ENCODE data around the gene ERICH3.

The ERICH3 gene

DNA sequence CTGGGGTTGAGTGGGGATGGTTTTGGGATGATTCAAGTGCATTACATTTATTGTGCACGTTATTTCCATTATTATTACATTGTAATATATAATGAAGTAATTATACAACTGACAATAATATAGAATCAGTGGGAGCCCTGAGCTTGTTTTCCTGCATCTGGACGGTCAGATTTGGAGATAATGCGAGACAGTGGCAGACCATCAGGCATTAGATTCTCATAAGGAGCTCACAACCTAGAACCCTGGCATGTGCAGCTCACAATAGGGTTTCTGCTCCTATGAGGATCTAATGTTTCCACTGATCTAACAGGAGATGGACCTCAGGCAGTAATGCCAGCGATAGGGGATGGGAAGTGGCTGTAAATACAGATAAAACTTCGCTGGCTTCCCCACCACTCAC lies 83.3 kb downstream of the ERICH3 start:
- no peak for DNase-seq

GRCh38 chr1:74587888-74588287 lies 85.7 kb downstream of the ERICH3 start:
- no peak for DNase-seq

GRCh38 chr1:74586253-74586897 lies 87.2 kb downstream of the ERICH3 start:
- DNase-seq = no peak

GRCh38 chr1:74584185-74584584 lies 89.4 kb downstream of the ERICH3 start:
- no peak for DNase-seq

DNA sequence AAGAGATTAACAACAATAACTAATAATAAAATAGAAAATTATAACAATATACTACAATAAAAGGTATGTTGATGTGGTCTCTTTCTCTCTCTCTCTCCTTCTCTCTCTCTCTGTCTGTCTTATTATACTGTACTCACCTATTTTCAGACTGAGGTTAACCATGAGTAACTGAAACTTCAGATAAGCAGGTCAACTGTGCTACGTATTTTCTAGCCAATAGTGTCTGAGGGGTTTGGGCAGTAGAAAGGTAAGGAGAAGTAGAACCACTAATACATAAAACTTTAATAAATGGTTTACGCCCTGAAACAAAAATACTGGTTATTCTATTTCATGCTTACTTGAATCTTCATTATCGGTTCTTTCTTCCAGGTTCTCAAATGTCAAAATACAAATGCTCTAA lies 90.2 kb downstream of the ERICH3 start:
- DNase-seq = no peak

GRCh38 chr1:74579425-74579824 lies 94.2 kb downstream of the ERICH3 start:
- no peak for DNase-seq

DNA sequence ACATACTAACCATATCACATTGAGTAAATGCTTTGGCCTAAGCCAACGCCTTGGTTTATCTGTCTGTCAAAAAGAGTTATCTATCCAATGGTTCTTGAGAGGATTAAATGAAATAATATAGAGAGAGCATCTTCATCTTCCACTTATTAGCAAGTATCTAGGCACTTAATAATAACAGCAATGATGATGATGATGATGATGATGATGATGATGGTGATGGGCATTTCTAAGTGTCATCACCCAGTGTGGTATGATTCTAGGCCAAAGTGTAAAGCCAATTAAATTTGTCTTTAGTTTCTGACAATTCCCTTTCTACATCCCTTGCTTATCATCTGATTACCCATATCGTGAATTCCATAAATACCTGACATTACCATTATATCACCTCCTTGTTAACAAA lies 95.5 kb downstream of the ERICH3 start:
- DNase-seq = no peak

DNA sequence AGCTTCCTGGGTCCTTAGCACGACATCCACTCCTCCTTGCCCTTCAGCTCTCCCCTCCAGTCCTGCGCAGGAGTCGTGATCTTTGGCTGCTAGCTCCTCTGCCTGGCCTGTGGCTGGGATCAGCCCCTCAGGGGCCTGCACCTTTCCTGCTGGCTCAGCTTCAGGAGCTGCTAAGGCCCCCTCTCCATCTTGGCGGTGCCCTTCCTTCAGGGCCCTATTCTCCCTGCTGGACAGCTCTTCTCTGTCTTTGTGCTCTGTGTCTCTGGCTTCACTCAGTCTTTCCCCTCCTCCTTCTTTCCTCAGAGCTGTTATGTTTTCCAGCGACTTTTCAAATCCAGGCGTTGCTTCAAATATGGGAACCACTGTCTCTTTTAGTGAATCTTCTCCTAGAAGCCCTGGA lies 101.7 kb downstream of the ERICH3 start:
- no peak for DNase-seq

DNA sequence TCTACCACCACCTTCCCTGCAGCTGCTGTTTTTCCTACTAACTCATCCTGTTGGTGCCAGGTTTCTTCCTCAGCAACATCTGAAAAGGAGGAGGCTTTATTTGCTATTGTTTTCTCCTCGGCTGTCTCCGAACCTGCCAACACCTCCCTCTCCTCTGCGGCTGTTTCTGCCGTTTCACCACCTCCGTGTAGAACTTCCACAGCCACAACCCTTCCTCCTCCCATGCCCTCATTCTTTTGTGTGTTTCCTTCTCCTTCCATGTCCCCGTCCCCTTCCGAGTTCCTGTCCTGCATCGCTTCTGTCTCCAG lies 102.1 kb downstream of the ERICH3 start:
- DNase-seq = no peak

DNA sequence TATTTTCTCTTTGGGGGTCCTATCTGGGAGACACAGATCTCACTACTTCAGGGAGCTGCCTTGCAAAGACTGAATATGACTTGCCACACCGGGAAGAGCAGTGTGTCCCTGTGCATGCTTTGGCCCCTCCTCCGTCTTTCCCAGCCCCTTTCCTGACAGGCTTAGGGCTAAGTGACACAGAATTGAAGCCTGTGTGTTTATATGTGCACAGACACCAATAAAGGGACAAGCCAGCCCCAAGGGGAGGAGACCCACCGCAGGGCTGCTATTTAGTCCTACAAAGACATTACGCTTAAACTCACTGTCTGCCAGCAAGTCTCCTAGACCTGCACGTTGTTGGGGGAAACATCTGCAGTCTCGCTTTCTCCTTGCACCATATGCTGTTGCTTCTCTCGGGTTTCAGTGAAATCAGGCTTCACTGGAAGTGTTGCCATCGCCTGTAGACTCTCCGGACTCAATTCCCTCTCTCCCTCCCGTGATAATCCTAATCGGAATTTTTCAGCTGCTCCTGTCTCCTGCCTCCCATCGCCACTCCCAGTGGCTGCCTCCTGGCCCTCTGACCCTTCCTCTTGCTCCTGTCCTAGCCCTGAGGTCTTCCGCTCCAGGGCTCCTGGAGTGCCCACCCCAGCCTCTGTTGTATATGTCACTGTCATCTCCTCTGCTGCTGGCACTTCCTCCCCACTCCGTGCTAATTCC lies 102.6 kb downstream of the ERICH3 start:
- DNase-seq = no peak

DNA sequence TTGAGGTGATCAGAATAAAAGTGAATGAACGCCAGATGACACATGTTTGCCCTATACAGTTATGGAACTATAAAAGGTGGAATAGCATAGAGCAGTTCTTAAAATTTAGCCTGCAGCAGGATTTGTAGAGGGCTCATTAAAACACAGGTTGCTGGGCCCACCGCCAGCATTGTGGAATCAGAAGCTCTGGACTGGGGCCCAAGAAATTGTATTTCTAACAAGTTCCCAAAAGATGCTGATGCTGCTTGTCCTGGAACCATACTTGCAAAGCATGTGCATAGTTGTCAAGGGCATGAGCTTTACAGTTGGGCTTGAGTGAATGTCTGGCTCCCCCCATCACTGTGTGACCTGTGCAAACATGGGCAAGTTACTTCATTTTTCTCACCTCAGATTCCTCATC lies 123.7 kb downstream of the ERICH3 start:
- no peak for DNase-seq

GRCh38 chr1:74548961-74549750 lies 124.4 kb downstream of the ERICH3 start:
- no peak for DNase-seq

GRCh38 chr1:74545821-74546220 lies 127.8 kb downstream of the ERICH3 start:
- no peak for DNase-seq

DNA sequence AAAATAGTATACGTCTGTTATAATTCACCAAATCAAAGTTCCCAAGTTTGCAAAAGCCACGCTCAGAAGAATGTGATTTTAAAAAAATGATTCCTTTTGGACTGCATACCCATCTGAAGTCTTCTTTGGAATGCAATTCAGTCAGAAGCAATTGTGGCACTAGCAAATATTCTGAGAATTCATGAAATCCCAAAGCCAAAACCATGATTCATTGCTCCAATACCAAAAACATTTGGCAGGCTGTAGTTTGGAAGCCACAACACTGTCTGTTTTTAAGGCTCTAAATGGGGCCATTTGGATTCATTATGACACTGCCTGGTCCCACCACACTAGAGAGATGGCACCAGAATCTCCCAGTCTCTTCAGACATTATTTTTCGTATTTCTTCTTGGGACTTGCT lies 139.4 kb downstream of the ERICH3 start:
- no peak for DNase-seq

GRCh38 chr1:74531796-74532195 lies 141.8 kb downstream of the ERICH3 start:
- DNase-seq = no peak

DNA sequence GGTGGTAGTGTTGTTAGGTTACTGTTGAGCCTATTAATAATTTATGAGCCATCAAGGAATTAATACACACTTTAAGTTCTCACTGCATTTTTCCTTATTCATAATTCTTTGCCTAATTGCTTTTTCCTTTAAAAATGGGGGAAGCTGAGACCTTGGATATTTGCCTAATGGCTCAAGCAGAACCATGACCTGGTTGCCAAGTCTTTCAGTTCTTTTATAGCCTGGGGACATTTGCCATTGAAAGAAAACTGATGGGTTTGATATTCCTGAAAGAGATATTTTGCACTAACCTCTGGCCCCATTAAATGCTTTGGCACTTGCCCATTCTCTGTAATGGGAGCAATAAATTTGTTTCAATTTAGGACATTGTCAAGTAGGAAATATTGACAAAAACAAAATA lies 142.7 kb downstream of the ERICH3 start:
- DNase-seq = no peak

GRCh38 chr1:74528123-74528522 lies 145.5 kb downstream of the ERICH3 start:
- no peak for DNase-seq

GRCh38 chr1:74526708-74527107 lies 146.9 kb downstream of the ERICH3 start:
- DNase-seq = no peak

GRCh38 chr1:74523873-74524480 lies 149.6 kb downstream of the ERICH3 start:
- DNase-seq = no peak

- no peak for DNase-seq
These were observed 151.4 kb downstream of the ERICH3 start for GRCh38 chr1:74522148-74522547.

Measured in right forelimb (tissue), 1 donor.